HG03097 (cell line): ENCODE results near the gene GTPBP6.
"Not testable (repeated sequence)": the region's sequence is repeated elsewhere in the genome, so short reads cannot be mapped to it uniquely, and the experiment has no call there.

Source experiments
- ATAC-seq: cut with Tn5 transposase; IDR thresholded peaks from one replicate; pipeline ENCODE4 v1.9.1; 2021; ENCODE audit not compliant: unreplicated experiment, low FRiP score

GTPBP6 gene

GRCh38 chrX:352582-353314 lies 34.2 kb upstream of the GTPBP6 start:
- ATAC-seq = no peak

GRCh38 chrX:352181-352580 lies 33.6 kb upstream of the GTPBP6 start:
- no peak for ATAC-seq

DNA sequence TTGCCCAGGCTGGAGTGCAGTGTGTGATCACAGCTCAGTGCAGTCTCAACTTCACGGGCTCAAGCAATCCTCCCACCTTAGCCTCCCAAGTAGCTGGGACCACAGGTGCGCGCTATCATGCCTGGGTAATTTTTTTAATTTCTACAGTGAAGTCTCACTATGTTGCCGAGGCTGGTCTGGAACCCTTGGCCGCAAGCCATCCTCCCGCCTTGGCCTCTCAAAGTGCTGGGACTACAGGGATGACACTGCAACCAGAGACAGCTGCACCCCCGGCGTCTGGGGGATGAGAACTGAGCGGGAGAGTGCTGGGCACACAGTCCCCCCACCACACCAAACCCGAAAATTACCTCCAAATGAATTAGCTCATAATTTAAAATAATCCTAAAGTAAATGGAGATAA lies 33.1 kb upstream of the GTPBP6 start:
- no peak for ATAC-seq

- not testable (repeated sequence) for ATAC-seq
Observed at GRCh38 chrX:351324-351641, 32.7 kb upstream of the GTPBP6 start.

DNA sequence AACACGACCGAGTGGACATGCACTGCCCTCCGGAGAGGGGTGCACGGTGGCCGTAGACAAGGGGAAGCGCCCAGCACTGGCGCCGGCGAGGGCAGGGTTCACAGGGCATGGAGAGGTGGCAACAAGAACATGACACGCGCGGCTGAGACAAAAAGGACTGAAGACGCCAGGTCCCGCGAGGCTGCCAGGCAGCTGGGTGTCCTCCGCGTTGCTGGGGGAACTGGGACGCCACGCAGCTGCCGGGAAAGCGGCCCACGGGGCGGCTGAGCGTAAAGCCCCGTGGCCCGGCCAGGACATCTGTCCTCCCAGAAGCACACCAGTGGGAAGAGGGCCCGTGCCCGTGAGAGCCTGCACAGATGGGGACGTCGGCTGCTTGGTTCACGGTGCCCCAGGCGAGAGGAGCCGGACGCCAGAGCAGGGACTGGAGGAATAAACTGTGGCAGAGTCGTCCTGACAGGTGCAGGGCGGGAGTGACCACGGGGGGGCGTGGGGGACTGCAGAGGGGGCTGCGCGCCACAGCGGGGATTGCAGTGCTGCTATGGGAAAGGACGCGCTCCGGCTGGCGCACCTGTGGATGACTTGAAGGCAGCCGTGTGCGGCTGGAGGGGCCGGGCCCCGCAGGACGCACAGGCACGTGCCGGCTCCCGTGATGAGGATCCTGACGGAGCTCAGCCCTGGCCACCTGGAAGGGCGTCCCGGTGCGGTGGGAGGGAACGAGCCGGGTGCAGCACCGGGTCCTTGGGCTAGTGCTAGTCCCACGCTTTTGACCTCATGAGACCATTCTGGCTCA lies 32.1 kb upstream of the GTPBP6 start:
- no peak for ATAC-seq

GRCh38 chrX:350148-350533 lies 31.5 kb upstream of the GTPBP6 start:
- ATAC-seq = no peak

GRCh38 chrX:349702-350101 lies 31.1 kb upstream of the GTPBP6 start:
- ATAC-seq = no peak

GRCh38 chrX:349196-349595 lies 30.6 kb upstream of the GTPBP6 start:
- ATAC-seq = no peak

DNA sequence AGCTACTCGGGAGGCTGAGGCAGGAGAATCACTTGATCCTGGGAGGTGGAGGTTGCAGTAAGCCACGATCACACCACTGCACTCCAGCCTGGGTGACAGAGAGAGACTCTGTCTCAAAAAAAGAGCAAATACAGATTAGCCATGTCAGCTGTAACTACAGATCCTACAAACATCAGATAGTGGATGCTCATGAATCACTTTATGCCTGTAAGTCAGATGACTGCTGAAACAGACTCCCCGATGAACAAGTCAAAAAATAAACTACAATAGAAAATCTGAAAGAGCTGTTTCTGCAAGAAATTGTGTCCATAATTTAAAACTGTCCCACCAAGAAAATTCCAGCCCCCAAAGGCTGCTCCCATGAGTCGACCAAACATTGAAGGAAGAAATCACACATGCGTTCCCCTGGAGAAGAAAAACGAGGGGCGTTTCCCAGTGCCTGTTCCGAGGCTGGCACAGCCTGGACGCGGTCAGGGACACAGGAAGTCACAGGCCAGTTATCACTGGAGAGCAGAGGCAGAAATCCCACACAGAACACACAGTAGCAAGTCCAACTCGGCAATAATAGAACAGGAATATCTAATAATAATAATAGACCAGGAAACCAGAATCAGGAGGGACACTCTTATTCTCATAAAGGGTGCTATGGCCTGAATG lies 30.0 kb upstream of the GTPBP6 start:
- no peak for ATAC-seq

DNA sequence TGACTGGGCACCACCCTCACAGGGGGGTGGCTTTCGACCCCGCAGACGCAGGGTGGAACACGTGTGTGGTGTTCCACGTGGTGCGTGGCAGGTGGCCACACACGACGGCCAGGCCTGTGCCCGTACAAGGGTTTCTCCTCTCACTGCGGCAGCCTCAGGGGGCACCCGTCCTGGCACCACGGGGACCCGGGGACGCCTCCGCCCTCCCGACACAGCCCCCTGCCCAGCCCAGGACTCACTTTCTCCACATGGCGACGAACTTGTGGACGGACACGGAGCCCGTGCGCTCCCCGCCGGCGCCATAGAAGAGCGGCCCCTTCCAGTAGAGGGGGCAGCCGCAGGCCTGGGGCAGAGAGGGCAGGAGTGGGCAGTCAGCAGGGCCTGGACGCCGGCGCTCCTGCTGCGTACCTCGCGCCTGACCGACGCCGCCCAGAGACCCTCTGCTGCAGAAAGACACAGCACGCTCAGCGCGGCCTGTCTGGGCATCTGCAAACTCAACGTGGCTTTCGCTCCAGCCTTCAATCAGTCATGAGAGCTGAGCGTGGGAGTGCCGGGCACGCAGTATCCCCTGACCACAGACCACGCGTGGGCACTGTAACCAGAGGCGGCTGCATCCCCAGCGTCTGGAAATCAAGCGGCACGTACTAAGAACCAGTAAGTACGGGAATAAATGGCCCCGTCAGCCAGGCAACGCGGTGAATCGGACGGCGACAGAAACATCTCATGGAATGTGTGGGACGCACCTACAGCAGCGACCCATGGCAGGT lies 28.9 kb upstream of the GTPBP6 start:
- no peak for ATAC-seq

DNA sequence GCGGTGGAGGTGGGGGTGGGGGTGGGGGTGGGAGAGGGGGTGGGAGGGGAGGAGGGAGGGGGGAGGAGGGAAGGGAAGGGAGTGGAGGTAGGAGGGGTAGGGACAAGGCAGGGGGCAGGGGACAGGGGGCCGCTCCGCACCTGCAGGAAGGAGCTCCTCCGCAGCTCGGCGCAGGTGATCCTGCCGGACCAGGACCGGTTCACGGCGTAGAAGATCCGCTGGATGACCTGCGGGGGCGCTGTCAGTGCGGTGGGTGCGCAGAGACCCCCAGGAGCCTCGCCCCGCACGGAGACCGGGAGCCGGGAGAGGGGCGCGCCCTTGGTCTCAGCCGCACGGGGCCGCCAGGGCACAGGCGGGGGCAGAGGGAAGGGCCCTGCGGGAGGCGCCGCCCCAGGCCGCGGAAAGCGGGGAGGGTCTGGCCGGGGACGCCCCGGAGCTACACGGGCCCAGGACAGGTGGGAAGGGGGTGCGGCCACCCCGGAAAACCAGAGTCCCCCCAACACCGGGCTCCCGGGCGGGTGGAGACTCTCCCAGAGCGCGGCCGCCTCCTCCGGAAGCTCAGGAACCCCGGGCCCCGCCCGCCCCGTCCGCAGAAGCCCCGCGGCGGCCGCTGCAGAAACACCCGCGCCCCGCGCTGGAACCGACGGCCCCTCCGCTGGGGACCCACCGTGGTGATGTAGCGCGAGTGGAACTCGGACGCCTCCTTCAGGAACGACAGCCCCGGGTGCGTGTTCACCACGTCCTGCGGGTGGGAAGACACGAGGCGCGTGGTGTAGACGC lies 27.6 kb upstream of the GTPBP6 start:
- no peak for ATAC-seq

DNA sequence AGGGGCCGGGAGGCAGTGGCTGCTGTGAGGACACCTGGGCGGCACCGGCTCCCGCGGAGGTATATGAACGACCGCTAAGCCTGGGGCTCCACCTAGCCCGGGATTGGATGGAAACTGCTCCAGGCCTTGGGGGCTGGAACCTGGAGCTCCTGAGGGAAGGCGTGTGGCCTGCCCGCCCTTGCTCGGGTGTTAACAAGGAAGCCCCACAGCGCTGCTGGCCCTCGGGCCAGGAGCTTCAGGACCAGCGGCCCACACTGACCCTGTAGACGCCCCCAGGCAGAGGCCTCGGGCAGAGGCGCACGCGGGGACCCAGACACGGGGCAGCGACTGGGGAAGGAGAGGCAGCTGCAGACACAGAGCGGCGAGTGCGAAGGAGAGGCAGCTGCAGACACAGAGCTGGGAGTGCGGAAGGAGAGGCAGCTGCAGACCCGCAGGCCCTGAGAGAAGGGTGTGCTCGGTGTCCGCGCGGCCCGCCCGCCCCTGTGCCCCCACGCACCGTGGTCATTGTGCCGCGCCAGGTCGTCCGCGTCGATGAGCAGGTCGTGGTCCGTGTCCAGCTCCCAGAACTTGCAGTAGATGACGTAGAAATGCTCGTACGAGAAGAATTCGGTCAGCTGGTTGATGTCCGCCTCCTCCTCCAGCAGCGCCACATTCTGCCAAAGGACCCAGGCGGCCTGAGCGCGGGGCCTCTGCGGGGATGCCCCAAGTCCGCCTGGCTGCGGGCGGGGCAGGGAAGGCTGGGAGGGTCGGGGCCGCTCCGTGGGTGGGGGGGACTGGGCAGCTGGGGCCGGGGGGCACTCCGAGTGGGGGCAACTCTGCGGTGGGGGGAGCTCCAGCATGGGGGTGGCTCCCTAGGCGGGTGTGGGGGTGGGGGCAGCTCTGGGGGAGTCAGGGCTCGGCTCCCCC lies 26.7 kb upstream of the GTPBP6 start:
- ATAC-seq = no peak

DNA sequence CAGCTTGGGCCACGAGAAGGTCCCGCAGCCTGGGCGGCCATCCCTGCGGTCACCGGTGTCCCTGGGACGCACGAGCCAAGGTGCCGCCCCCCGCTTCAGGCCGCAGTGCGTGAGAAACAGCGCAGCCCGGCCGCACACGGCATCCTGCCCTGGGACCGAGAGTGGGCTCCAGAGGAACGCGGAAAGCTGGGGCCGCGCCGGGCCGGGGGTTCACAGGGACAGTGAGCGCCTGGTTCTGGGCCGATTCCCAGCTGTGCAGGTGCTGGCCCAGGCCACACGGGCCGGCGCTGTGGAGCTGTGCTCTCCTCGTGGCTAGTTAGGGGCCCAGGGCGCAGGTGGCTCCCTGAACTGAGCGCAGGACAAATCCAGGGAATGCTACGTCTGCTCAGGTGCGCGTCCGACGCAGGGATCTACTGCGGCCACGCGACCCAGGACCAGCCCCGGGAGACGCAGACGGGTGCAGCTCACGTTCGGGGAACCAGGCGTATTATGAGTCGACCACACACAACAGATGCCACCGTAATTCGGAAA lies 25.8 kb upstream of the GTPBP6 start:
- ATAC-seq = no peak

GRCh38 chrX:341541-342101 lies 23.0 kb upstream of the GTPBP6 start:
- no peak for ATAC-seq

DNA sequence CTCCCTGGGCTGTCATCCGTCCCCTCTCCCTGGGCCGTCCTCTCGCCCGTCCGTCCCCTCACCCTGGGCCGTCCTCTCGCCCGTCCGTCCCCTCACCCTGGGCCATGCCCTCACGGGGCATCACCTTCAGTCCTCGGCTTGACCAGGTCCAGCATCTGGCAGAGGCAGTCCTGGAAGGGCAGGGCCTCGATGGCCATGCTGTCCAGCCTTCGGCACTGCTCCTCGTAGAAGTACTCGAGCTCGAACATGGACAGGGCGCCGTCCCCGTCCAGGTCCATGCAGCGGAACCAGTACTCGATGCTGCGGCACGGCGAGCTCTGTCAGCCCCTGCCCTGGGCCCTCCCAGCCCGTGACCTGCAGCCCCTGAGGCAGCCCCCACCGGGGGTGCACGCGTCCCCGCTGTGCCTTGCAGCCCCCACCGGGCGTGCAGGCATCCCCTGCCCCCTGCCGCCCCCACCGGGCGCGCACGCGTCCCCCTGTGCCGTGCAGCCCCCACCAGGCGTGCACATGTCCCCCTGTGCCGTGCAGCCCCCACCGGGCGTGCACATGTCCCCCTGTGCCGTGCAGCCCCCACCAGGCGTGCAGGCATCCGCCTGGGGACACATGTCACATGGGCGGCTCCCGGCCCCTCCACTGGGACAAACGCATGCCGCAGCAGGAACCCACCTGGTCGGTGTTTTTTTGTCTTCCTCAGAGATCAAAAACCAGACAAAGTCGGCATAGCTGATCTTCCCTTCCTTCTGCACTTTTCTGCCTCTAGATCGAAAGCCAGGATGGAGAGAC lies 22.2 kb upstream of the GTPBP6 start:
- ATAC-seq = no peak

GRCh38 chrX:340121-340520 lies 21.5 kb upstream of the GTPBP6 start:
- ATAC-seq = no peak

GRCh38 chrX:338836-339400 lies 20.3 kb upstream of the GTPBP6 start:
- no peak for ATAC-seq
